Thyroid gland (tissue), 4 donors: ENCODE measurements around the gene SH3BGRL2. TPM values are rescaled to one million over a fixed set of nuclear protein-coding genes. Genes with fewer than 3 reads are reported as not detected.

Experiments
- DNase-seq, 2 donors: peaks; one replicate each; pipeline ENCODE4 v3.0.0-alpha.2; 2019
- H3K27ac ChIP-seq, 3 donors: fragments of 200-600 bp; sonication (generic); 1 replicate in 2 of 3; 2 replicates in 1 of 3; pipeline ENCODE4 v1.5.1; 2016 to 2019; ENCODE audit warnings: mild to moderate bottlenecking in 1 of 3, moderate library complexity in 1 of 3
- H3K27me3 ChIP-seq: fragments of 200-600 bp; sonication (generic); one replicate; pipeline ENCODE4 v1.5.1; 2019
- H3K36me3 ChIP-seq, 2 donors: fragments of 200-600 bp; sonication (generic); one replicate each; pipeline ENCODE4 v1.5.1; 2016 to 2019
- H3K4me1 ChIP-seq, 2 donors: fragments of 200-600 bp; sonication (generic); one replicate each; pipeline ENCODE4 v1.5.1; 2017 to 2019
- H3K4me3 ChIP-seq, 3 donors: fragments of 200-600 bp; sonication (generic); replicated peaks in 1 of 3; 1 replicate in 2 of 3; 2 replicates in 1 of 3; pipeline ENCODE4 v1.5.1; 2016; ENCODE audit warnings: mild to moderate bottlenecking in 1 of 3
- H3K9me3 ChIP-seq: fragments of 200-600 bp; sonication (generic); one replicate; pipeline ENCODE4 v1.5.1; 2017
- POLR2A ChIP-seq, 2 donors: fragments of 450-650 bp; IDR thresholded peaks; one replicate each; pipeline ENCODE4 v1.6.1; 2017; ENCODE audit warnings: antibody characterized with exemption in 2 of 2, mild to moderate bottlenecking in 2 of 2, moderate library complexity in 1 of 2
- WGBS, 2 donors: methylation state at CpG; one replicate each; pipeline ENCODE4 v1.1.5; 2017; 5-methylcytosine and 5-hydroxymethylcytosine counted together
- intact Hi-C: fragments of 100-400 bp; cut with DNase I; formaldehyde crosslinking; loops from one replicate; pipeline ENCODE4 v1.15.1; 2023
- total RNA-seq, 4 donors: library from RNA; depleted of rRNA; stranded (reverse); fragments of >200 nt; gene quantifications; one replicate each; pipeline ENCODE4 v1.2.3, GENCODE V29; 2016
- TF ChIP-seq, protein P1 (sequence below), 6 experiments: fragments of 200-600 bp in 3 of 6; fragments of 450-650 bp in 3 of 6; sonication (generic) in 3 of 6; IDR thresholded peaks; one replicate each; pipeline ENCODE4 v1.5.1; 2016 to 2019; ENCODE audit warnings: antibody characterized with exemption in 6 of 6, mild to moderate bottlenecking in 2 of 6, inconsistent platforms in 1 of 6, moderate library complexity in 1 of 6

The SH3BGRL2 gene
- 100 to 1,000 TPM; 170 to 225 (median 183) TPM for total RNA-seq

DNA sequence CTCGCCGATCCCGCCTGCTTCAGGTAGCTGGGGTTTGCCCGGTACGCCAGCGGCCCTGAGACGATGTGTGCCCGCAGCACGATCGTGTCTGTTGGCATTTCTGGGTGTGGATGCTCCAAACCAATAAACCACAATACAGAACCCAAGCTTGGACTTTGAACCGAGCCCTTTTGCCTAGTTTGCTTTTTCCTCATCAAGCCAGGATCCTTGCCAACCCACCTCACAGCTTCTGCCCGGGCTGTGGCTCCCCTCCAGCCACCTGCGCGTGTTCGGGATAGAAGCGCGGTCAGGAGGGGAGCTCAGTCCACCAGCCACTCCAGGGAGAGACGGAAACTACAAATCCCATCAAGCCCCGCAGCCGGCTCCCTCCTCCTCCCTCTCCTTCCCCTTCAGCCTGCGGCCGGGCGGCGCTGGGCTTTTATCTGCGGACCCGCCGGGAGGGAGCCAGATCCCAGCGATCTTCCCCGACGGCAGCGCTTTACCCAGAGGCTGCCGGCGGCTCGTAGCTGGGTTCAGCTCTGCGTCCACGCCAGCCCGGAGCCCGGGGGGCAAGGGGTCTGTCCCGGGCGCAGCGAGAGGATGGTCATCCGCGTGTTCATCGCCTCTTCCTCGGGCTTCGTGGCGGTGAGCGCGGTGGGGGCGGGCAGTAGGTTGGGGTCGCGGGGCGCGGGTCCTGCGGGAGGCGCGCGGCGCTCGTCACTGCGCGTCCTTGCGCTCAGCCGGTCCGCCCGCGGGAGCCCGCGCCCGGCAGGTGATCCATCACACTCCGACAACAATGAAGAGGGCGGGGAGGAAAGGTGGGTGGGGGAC is at the start of gene SH3BGRL2:
Gene SH3BGRL2 (plus strand): TSS at position 447 of the 810 bp plus-strand sequence. CDS start 133 bp downstream, at position 580.
- H3K27ac ChIP-seq: peak within 1 kb of the TSS; percentile 84 to 92 (median 91)
- intact Hi-C loops: no loop called here
- H3K4me3 ChIP-seq: peak within 1 kb of the TSS; percentile 63 to 88 (median 73)
- H3K4me1 ChIP-seq: peaks cover 17 to 23% of the 10 kb centered on the region in 2 donors
- H3K27me3 ChIP-seq: no peaks in the 10 kb centered on the region
- H3K36me3 ChIP-seq: no peaks in the 10 kb centered on the region
- H3K9me3 ChIP-seq: no peaks in the 10 kb centered on the region
- TF ChIP-seq, protein P1, sequence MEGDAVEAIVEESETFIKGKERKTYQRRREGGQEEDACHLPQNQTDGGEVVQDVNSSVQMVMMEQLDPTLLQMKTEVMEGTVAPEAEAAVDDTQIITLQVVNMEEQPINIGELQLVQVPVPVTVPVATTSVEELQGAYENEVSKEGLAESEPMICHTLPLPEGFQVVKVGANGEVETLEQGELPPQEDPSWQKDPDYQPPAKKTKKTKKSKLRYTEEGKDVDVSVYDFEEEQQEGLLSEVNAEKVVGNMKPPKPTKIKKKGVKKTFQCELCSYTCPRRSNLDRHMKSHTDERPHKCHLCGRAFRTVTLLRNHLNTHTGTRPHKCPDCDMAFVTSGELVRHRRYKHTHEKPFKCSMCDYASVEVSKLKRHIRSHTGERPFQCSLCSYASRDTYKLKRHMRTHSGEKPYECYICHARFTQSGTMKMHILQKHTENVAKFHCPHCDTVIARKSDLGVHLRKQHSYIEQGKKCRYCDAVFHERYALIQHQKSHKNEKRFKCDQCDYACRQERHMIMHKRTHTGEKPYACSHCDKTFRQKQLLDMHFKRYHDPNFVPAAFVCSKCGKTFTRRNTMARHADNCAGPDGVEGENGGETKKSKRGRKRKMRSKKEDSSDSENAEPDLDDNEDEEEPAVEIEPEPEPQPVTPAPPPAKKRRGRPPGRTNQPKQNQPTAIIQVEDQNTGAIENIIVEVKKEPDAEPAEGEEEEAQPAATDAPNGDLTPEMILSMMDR (IDR thresholded peaks at IDR 0.05): no peak
- peak; percentile 59 to 87 for TF ChIP-seq POLR2A (IDR thresholded peaks at IDR 0.05)
- peak; percentile 84 to 86 for DNase-seq
- WGBS, 2 donors: 0 to 1% methylated on average over 19 to 36 of the region's 72 CpGs

- DNase-seq: no peak
- H3K36me3 ChIP-seq: no peaks in the 10 kb centered on the region
- 84 to 85% methylated on average over 2 of the region's 2 CpGs for WGBS, 2 donors
- no peaks in the 10 kb centered on the region for H3K9me3 ChIP-seq
- intact Hi-C loops: no loop called here
- H3K27ac ChIP-seq: no peak overlapping the region
- TF ChIP-seq POLR2A (IDR thresholded peaks at IDR 0.05): no peak
- TF ChIP-seq, protein P1 (IDR thresholded peaks at IDR 0.05): no peak
- no peaks in the 10 kb centered on the region for H3K27me3 ChIP-seq
- peaks cover 1 to 2% of the 10 kb centered on the region in 2 donors for H3K4me1 ChIP-seq
- H3K4me3 ChIP-seq: no peak overlapping the region
Measured at GRCh38 chr6:79584332-79584731, 46.8 kb upstream of the SH3BGRL2 start.

- Histone ChIP-seq H3K4me3 (no peak overlapping the region), H3K9me3 (no peaks in the 10 kb centered on the region), H3K36me3 (no peaks in the 10 kb centered on the region), H3K27me3 (no peaks in the 10 kb centered on the region), H3K4me1 (peaks cover 4 to 7% of the 10 kb centered on the region in 2 donors), H3K27ac (no peak overlapping the region)
- TF ChIP-seq, protein P1 (IDR thresholded peaks at IDR 0.05): peak in 4 of 6 experiments; percentile 25 to 53 (median 32)
- no peak for TF ChIP-seq POLR2A (IDR thresholded peaks at IDR 0.05)
- no peak for DNase-seq
- intact Hi-C loops: no loop called here
Measured at GRCh38 chr6:79586548-79586947, 44.6 kb upstream of the SH3BGRL2 start.

DNA sequence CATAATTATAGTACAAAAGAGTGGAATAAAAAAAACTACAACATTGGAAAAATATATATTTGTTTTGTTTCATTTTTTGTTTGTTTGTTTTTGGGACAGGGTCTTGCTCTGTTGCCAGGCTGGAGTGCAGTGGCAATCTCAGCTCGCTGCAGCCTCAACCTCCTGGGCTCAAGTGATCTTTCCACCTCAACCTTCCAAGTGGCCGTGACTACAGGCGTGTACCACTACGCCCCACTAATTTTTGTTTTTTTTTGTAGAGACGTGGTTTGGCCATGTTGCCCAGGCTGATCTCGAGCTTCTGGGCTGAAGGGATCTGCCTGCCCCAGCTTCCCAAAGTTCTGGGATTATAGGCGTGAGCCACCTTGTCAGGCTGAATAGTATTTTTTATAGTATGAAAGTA is 41.4 kb upstream of the SH3BGRL2 start:
- Histone ChIP-seq H3K36me3 (no peaks in the 10 kb centered on the region), H3K4me3 (no peak overlapping the region), H3K27ac (peak overlapping the region in 2 of 3 donors; percentile 12 to 40), H3K4me1 (peaks cover 4 to 11% of the 10 kb centered on the region in 2 donors), H3K27me3 (no peaks in the 10 kb centered on the region), H3K9me3 (no peaks in the 10 kb centered on the region)
- TF ChIP-seq POLR2A (IDR thresholded peaks at IDR 0.05): no peak
- TF ChIP-seq, protein P1 (IDR thresholded peaks at IDR 0.05): no peak
- peak; percentile 57 to 59 for DNase-seq
- WGBS, 2 donors: 45 to 46% methylated on average over 7 of the region's 7 CpGs
- intact Hi-C loops: no loop called here

- Histone ChIP-seq H3K4me1 (peaks cover 0 to 14% of the 10 kb centered on the region in 2 donors), H3K36me3 (no peaks in the 10 kb centered on the region), H3K9me3 (no peaks in the 10 kb centered on the region), H3K27me3 (no peaks in the 10 kb centered on the region), H3K4me3 (no peak overlapping the region), H3K27ac (no peak overlapping the region)
- TF ChIP-seq, protein P1 (IDR thresholded peaks at IDR 0.05): no peak
- no peak for TF ChIP-seq POLR2A (IDR thresholded peaks at IDR 0.05)
- DNase-seq: no peak
- WGBS, 2 donors: 99% methylated on average over 2 of the region's 2 CpGs
- intact Hi-C loops: no loop called here
Measured at GRCh38 chr6:79597155-79597554, 34.0 kb upstream of the SH3BGRL2 start.
